HG03103 (cell line): ENCODE measurements around the gene PPP6R3.
"Not testable (repeated sequence)": the region's sequence is repeated elsewhere in the genome, so short reads cannot be mapped to it uniquely, and the experiment has no call there.

Experiments
- ATAC-seq: cut with Tn5 transposase; IDR thresholded peaks from one replicate; pipeline ENCODE4 v1.9.1; 2021; ENCODE audit warnings: low read depth; ENCODE audit not compliant: unreplicated experiment

PPP6R3 gene

DNA sequence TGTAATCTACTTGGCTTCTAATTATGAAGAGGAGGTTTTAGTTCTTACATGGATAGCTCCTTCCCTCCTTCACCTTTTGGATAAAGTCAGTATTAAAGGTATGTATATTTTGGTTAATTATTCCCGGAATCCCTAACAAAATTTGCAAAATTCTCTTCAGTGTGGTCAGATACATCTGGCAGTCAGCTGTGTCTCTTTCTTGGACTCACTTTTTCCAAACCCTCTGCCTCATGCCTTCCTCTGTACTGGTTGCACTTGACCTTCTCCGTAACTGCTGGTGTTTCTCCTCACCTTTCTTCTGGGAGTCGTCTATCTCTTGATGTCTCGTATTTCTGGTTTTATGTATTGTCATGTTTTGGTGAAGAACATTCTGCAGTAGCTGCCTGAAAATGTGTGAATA is 62.5 kb downstream of the PPP6R3 start:
- ATAC-seq, result no peak

DNA sequence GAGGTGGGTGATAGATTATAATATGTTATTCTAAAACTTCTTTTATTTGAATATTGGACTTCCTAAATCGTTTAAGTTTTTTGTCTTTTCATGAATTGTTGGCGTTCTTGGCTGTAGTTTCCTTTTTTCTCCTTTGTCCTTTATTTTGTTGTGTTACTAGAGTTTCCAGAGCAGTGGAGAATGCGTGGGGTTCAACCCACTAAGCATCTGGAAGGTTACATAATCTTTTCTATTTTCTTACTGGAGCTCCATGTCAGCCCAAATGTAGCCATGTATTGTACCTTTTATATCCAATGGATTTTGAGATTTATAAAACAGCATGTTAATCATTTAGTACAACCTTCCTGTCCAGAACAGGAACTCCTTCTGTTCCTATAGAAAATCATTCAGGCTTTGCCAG is 63.2 kb downstream of the PPP6R3 start:
- ATAC-seq, result no peak

DNA sequence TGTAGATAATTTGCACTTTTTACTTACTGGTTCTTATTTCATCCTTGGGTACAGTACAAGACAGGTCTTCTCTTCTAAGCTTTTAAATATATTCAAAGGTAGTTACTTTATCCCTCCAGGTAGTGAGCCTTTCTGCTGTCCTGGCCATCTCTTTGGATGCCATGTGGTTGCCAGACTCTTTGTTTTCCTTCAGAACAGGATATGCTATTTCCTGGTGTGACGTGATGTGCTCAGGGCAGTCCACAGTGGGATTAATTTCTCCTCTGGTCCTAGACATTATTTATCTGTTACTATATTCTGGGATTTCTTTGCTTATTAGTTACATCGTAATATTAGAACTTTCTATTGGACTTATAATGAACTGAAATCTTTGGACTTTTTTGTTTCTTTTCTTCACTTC is 63.7 kb downstream of the PPP6R3 start:
- ATAC-seq, result no peak

DNA sequence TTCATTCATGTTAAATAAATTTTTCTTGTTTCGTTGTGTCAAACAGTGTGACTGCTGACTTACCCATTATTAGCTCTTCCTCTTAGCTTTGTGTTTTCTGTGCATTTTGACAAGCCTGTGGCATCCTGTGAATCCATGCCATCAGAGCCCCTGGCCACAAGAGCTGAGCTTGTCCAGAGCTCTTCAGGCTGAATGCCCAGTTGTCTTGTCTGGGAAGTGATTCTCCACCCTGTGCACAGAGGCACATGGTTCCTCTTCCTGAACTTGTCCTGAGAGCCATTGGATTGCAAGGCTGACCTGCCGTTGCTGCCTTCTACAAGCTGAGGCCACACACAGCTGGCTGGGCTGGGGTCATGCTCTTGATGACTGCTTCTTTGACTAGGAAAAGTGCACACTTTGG is 64.1 kb downstream of the PPP6R3 start:
- ATAC-seq, result no peak

DNA sequence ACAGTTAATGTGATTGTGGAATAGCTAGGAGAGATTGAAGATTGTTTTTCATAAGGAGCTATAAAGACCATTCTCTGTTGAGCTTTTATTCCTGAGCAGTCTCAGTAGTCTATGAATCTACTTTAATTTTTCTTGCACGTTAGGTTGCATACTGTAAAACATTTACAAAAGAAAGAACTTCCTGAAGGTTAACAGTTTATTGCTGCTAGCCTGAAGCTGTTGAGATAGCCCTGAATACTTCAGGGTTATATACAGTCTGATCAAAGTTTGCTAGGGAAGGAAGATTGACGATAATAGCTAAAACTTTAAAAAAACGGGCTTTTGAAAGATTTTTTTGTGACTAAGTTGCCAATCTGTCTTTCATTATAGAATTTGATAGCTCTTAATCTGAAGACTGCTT is 64.8 kb downstream of the PPP6R3 start:
- ATAC-seq, result no peak

DNA sequence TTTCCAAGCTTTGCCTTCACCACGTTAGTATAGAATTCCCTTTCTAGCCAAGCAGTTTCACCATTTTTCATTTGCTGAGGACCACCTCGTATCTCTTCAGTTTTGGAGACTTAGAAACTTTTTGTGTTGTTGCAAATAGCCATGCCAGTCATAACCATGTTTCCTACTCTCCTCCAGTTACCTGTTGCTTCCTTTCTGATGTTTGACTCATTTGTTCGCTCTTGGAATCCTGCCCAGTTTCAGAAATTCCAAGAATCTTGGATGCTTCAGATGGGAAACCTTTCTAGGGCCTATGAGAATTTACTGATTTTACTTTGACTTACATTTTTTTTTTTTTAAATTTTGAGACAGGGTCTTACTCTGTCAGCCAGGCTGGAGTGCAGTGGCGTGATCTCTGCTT is 65.4 kb downstream of the PPP6R3 start:
- ATAC-seq, result no peak

DNA sequence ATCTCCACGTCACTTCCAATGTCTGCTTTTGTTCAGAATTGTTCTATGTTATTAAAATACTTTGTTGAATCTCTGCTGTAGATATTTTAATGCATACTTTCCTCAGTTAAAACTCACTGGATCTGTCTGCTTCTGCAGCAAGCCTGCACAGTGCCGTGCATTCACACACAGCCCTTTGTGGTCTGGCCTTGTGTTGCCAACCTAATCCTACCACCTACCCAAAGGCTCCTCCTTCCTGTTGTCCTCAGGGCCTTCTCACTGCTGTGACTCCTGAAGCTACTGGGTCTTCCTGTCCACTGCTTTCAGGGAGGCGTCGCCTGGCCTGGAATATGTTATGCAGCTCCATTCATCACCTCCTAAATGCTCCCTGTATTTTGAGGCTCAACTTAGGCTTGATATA is 67.0 kb downstream of the PPP6R3 start:
- no peak for ATAC-seq

DNA sequence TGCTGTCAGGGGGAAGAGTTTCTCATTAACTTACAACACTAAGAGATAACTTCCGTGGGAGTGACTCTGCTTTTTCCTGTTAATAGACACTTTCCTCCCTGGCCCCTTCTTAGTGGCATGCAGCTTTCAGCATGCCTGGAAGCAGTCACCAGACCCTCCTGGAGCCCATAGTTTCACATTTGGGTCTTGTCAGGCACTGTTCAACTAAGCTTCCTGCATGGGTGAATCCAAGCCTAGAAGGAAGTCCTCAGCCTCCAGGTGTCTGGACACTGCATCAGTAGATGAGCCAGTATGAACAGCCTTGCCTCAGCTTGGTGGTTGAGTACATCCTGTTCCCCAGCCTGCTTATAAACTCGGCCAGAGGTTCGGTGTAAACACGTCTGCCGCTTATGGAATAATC is 68.1 kb downstream of the PPP6R3 start:
- no peak for ATAC-seq

DNA sequence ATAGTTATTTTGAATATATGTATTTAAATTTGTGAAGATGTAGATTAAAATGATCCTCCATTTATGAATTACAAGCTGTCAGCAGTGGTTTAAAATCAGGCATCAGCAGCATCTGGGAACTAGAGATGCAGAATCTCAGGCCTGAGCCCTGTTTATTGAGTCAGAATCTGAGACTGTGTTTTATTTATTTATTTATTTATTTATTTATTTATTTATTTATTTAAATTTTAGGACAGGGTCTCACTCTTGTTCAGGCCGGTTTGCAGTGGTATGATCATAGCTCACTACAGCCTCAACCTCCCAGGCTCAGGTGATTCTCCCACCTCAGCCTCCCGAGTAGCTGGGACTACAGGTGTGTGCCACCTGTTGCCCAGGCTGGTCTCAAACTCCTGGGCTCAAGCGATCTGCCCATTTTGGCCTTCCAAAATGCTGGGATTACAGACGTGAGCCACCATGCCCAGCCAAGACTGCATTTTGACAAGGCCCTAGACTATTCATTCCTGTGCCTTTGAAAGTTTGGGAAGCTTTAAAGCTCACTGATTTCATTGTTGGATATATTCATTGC is 70.7 kb downstream of the PPP6R3 start:
- no peak for ATAC-seq

DNA sequence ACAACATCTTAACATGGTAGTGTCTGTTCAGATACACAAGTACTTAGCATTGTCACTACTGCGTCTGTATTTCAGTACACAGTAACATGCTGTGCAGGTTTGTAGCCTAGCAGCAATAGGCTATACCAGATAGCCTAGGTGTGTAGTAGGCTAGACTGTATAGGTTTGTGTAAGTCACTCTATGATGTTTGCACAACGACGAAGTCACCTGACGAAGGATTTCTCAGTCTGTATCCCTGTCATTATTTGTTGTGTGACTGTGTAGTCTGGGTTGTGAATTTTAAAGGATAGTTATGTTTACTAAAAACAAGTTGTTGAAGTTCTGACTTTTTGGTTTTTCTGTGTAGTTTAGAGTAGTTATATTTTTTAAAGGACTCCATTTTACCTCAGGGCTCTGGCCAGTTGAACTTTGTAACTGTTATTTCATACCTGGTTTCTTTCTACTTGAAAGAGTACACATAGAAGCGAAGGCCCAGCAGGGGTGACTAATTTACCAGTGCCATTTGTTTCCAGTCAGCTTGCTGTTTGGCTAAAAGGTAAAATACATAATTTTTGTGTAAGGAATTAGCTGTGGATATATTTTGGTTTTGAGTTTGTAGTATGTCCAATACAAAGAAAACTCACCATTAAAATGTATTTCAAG is 72.3 kb downstream of the PPP6R3 start:
- ATAC-seq, result no peak

DNA sequence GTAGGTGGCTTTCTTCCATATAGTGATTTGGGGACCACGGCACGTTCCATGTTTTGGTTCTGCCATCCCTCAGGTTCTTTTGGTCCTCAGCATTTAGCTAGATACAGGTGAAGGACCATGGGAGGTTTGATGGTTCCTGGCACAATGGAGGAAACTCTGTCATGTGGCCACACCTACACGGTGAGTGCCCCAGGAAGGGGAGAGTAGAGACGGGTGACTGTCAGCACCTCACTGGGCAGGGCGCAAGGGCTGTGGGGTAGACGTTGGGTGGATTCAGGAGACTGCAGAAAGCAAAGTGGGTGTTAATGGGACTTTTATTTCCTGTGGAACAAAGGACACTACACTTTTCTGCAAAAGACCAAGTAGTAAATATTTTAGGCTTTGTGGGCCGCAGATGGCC is 73.4 kb downstream of the PPP6R3 start:
- no peak for ATAC-seq

DNA sequence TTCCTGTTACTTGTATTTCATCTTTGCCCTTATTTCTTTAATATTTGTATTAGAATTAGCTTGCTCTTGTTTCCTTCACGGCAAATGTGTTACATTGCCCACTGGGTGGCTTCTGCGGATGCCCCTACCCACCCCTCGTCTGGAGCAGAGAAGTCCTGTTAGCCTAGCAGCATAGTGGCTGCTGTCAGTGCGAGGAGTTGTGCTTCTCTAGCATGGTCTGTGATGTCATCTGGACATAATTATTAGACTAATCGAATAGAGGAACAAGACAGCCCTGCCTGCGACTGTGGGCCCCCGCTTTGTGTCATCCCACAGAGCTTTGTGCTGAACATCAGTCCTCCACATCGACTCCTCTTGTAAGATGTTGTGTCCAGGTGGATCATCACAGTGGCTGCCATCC is 74.5 kb downstream of the PPP6R3 start:
- ATAC-seq, result no peak

DNA sequence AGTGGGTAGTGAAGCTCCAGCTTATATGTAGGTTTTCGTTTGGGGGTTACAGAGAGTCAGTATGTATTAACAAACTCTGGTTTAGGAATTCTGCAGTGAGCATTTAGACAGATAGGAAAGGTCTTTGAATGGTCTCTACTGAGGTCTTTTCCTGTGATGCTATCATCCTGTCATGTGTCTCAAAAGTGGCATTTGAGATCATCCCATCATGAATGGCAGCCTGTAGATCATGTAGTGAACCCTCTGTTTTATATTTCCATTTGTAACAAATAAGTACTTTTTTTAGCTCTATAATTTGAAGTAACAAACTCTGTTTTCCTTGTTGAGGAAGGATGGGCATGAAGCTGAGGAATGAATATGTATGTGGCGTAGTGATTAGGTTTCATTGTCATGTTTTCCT is 76.2 kb downstream of the PPP6R3 start:
- ATAC-seq, result no peak

DNA sequence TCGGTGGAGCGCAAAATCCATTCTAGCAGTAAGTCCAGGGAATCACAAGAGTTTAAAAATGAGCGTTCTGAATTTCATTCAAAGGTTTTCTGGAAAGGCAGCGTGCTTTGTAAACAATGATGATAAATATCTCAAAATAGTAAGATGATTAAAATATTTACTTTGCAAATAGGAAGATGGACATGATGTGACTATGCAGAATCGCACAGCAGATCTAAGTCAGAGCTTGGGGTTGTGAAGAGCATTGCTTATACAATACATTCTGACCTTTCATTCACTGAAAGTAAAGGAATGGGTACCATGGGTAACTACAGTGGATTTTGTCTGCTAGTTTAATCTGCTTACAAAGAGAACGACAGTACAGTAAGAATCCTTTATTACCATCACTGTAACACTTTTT is 77.5 kb downstream of the PPP6R3 start:
- no peak for ATAC-seq

DNA sequence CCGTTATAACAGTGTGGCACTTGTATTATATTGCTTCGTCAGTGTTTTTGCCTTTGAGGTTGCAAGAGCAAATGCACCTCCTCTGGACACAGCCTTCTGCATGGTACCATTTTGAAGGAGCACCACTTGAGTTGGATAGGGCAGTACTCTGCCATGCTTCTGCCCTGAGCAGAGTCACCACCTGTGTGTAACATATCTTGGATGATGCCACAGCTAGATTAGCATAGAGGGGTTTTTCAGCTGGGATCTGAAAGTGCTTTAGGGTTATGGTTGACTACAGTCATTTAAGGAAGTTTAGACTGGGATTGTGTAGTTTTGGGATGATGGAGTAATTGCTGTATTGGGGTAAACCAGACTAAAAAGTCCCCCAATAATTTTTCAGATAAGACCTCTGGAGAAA is 78.8 kb downstream of the PPP6R3 start:
- no peak for ATAC-seq

DNA sequence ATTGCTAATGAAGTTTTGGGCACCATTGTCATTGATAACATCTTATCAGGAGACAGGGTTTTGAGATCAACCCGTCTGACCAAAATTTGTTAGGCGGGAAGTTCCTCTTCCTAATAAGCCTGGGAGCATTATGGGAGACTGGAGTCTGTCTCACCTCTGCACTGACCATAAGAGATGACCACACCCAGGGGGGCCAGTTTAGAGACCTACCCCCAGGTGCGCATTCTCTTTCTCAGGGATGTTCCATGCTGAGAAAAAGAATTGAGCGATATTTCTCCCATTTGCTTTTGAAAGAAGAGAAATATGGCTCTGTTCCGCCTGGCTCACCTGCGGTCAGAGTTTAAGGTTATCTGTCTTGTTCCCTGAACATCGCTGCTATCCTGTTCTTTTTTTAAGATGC is 80.0 kb downstream of the PPP6R3 start:
- not testable (repeated sequence) for ATAC-seq

DNA sequence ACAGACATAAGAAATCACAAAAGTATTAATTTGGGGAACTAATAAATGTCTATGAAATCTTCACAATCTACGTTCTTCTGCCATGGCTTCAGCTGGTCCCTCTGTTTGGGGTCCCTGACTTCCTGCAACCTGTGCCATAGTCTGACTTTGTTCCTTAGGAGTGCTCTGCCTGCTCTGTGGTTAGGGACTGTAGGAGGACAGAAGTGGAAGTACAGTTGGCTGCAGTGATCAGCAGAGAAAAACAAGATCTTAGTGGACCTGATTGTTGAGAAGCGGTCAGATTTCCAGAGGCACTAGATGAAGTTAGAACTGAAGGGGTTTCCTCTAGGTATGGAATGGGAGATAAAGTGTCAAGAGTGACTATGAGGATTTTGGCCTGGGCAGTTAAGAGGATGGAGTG is 80.6 kb downstream of the PPP6R3 start:
- ATAC-seq, result no peak

DNA sequence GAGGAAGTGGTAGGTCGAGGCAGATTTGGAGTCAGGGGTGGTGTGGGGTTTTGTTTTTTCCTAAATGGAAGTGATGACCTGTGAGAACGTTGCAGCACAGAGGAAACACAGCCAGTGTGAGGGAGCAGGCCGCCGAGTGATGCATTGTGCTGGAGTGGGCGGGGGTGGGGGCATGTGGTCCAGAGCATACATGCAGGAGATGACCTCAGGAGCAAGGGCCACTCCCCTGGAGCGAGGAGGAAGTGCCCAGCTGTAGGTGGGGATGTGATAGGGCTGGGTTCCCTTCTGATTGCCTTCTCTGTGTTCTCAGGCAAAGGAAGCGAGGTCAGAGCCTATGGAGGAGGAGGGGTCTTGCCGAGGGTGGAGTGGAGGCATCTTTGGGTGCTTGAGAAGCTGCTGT is 81.4 kb downstream of the PPP6R3 start:
- ATAC-seq, result no peak

DNA sequence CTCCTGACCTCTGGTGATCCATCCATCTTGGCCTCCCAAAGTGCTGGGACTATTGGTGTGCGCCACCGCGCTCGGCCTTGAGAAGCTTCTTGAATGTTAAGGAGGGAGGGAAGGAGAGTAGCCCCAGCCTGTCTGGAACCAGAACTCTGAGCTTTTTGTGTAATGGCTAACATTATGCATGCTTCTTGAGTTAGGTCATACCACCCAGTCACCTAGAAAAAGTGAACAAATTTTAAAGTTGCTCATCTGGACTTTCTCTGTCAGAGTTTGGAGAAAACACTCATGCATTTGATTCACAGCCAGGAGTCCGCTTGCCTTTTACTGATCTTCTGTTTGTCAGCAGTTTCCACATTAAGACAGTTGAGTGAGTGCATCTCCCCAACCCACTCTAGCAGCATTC is 82.1 kb downstream of the PPP6R3 start:
- no peak for ATAC-seq

DNA sequence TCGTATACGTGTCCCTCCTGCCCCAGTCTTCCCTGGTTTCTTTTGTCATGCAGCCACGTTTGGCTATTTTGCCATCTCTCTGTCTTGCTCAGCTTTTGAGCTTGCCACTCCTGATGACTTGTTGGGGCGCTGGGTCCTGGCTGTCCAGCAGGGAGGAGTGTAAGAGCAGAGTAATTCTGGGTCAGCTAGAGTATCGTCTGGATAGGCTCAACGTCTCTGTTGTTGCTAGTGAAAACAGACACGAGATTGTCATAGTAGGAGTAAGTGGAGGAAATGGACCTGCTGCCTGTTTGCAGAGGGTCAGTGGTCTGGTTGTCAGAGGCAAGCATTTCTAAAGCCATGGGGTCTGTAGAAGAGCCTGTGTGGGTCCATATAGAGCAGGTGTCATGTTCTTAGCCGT is 83.0 kb downstream of the PPP6R3 start:
- ATAC-seq, result no peak

DNA sequence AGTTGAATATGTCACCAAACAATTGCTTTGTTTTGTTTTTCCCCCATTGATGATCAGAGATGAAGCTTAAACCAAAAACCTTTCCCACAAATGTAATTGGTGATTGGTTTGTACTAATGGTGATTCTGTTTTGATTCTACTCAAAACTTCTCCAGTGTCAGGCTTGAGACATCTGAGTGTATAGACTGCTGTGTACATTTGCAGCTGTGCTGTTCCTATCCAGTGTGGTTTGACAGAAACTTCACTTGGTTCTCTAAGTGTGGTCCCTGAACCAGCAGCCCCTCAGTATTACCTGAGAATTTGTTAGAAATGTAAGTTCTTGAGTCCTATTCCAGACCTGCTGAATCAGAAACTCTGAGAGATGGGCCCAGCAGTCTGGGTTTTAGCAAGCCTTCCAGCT is 84.8 kb downstream of the PPP6R3 start:
- ATAC-seq, result no peak

DNA sequence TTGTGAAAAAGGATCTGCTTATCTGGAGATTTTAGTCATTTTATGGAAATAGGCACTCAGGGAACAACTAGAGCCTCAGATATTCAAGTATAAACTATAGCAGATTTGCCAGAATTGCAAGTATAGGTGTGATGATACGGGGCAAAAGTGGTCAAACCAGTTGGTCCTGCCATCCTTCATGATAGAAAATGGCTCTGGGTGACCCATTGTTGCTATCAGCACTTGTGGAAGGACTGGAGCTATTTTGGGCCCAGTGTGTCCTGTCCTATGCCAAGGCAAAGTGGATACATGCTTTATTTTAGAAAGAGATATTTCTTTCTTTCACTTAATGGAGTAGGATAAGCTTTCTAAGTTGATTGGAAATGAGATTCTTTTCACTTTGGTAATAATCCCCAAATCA is 85.2 kb downstream of the PPP6R3 start:
- no peak for ATAC-seq

DNA sequence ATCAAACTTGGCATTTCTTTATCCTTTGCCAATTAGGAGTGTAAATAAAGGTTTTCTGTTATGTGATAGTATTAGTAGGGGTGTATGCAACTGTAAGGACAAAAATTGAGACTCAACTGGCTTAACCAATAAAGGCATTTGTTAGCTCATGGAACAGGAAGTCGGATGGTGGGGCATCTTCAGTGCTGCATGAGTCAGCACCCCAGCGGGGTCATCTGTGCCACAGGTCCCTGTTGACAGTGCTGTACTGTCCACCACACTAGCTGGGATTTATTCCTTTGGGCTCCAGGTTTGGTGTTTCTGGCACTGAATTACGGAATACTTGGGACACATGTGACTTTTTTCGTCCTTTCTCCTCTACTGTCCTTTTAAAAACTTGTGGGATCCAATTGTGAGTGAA is 86.0 kb downstream of the PPP6R3 start:
- no peak for ATAC-seq
